HepG2 (cell line): ENCODE results near the gene SUSD6. TPM values are rescaled to one million over a fixed set of nuclear protein-coding genes. Genes with fewer than 3 reads are reported as not detected.
"Not testable (repeated sequence)": the region's sequence is repeated elsewhere in the genome, so short reads cannot be mapped to it uniquely, and the experiment has no call there.

ENCODE experiments used
- ATAC-seq: fragments of 200-7000 bp; cut with Tn5 transposase; 3 replicates; pipeline ENCODE4 v1.9.1; 2020; ENCODE audit warnings: mild to moderate bottlenecking, moderate library complexity
- BruUV-seq: library from RNA; stranded (reverse); fragments of 400-500 nt; replicated peaks from 2 replicates; lab custom pipeline; 2021; lab: Mats Ljungman, UMichigan
- CTCF ChIA-PET: fragments of 300-600 bp; formaldehyde crosslinking; extraction: SDS; loops from one replicate; lab custom pipeline; 2021; ENCODE audit warnings: low total read pairs, inconsistent platforms, low intra/inter-chr PET ratio; lab: Yijun Ruan, JAX
- POLR2A ChIA-PET: fragments of 350-600 bp; sonication (Branson Sonifier 250); formaldehyde crosslinking; loops from one replicate; lab custom pipeline; 2020; ENCODE audit warnings: antibody characterized with exemption, inconsistent platforms; lab: Yijun Ruan, JAX
- DNase-seq: peaks from one replicate; pipeline ENCODE4 v3.0.0-alpha.2; 2015; ENCODE audit warnings: low spot score
- FAIRE-seq: peaks from 3 replicates; lab custom pipeline; 2011; peaks lifted over from hg19 to GRCh38; lab: Jason Lieb, UNC
- H2AFZ ChIP-seq: one replicate; pipeline ENCODE4 v1.6.1; 2011; ENCODE audit warnings: low read length, inconsistent platforms
- H3K27ac ChIP-seq: fragments of 300-600 bp; 3 replicates; pipeline ENCODE4 v1.8.0; 2011; ENCODE audit warnings: mixed run types, mild to moderate bottlenecking, mixed read lengths, low read length, inconsistent platforms; ENCODE audit not compliant: insufficient read depth; ENCODE audit errors: extremely low read length
- H3K27me3 ChIP-seq, 2 experiments: fragments of 200-600 bp in 1 of 2; 2 replicates in 1 of 2; 3 replicates in 1 of 2; pipeline versions ENCODE4 v1.6.0 to v1.8.0; 2011; ENCODE audit warnings: low read length in 2 of 2, mild to moderate bottlenecking in 2 of 2, moderate library complexity in 2 of 2, inconsistent platforms in 1 of 2; ENCODE audit not compliant: insufficient read depth in 2 of 2, control insufficient read depth in 1 of 2
- H3K36me3 ChIP-seq, 2 experiments: fragments of 200-600 bp in 1 of 2; replicated peaks in 1 of 2; 2 replicates in 1 of 2; 3 replicates in 1 of 2; pipeline versions ENCODE4 v1.5.1 to v1.8.0; 2011; ENCODE audit warnings: low read length in 2 of 2, inconsistent platforms in 1 of 2; ENCODE audit not compliant: insufficient read depth in 2 of 2, control insufficient read depth in 1 of 2
- H3K4me1 ChIP-seq: 2 replicates; pipeline ENCODE4 v1.5.1; 2012; ENCODE audit warnings: low read length, inconsistent platforms; ENCODE audit not compliant: insufficient read depth
- H3K4me2 ChIP-seq: 2 replicates; pipeline ENCODE4 v1.6.0; 2011; ENCODE audit warnings: low read depth, low read length, inconsistent platforms
- H3K4me3 ChIP-seq, 3 experiments: fragments of 200-600 bp in 1 of 3; sonication (generic), shearing (Covaris generic) in 1 of 3; replicated peaks in 1 of 3; 2 replicates each; pipeline ENCODE4 v1.5.1; 2011 to 2016; ENCODE audit warnings: low read length in 3 of 3, inconsistent platforms in 2 of 3, low read depth in 2 of 3, mild to moderate bottlenecking in 2 of 3, control low read depth in 1 of 3, mixed read lengths in 1 of 3; ENCODE audit not compliant: insufficient read depth in 1 of 3
- H3K79me2 ChIP-seq: one replicate; pipeline ENCODE4 v1.6.1; 2011; ENCODE audit warnings: low read length, inconsistent platforms; ENCODE audit not compliant: insufficient read depth
- H3K9ac ChIP-seq: 2 replicates; pipeline ENCODE4 v1.6.0; 2011; ENCODE audit warnings: mild to moderate bottlenecking, low read depth, low read length, inconsistent platforms; ENCODE audit not compliant: insufficient read depth
- H3K9me3 ChIP-seq: 2 replicates; pipeline ENCODE4 v1.5.1; 2012; ENCODE audit warnings: mild to moderate bottlenecking, low read length
- H4K20me1 ChIP-seq: 2 replicates; pipeline ENCODE4 v1.6.0; 2011; ENCODE audit warnings: inconsistent platforms, mild to moderate bottlenecking, low read length, moderate library complexity; ENCODE audit not compliant: insufficient read depth
- ATM ChIP-seq: fragments of 450-650 bp; IDR thresholded peaks from 2 replicates; pipeline ENCODE4 v1.7.1; 2017; ENCODE audit warnings: mild to moderate bottlenecking, borderline replicate concordance
- ETV5 ChIP-seq: IDR thresholded peaks from 2 replicates; pipeline ENCODE4 v1.6.1; 2018; ENCODE audit warnings: missing biosample characterization, missing genetic modification reagents, inconsistent platforms, borderline replicate concordance
- FOXA1 ChIP-seq, 2 experiments: fragments of 450-650 bp in 1 of 2; sonication (generic) in 1 of 2; formaldehyde crosslinking in 1 of 2; IDR thresholded peaks; 2 replicates each; pipeline versions ENCODE4 v1.4.0 to v1.6.1; 2016 to 2020; ENCODE audit warnings: missing genetic modification reagents in 1 of 2
- HNF4G ChIP-seq, 2 experiments: sonication (generic) in 1 of 2; formaldehyde crosslinking in 1 of 2; IDR thresholded peaks; 2 replicates each; pipeline versions ENCODE4 v1.4.0 to v1.6.1; 2011 to 2020; ENCODE audit warnings: borderline replicate concordance in 2 of 2, low read depth in 2 of 2, mild to moderate bottlenecking in 2 of 2, low read length in 1 of 2, missing genetic modification reagents in 1 of 2, moderate library complexity in 1 of 2
- JUNB ChIP-seq: sonication (generic); formaldehyde crosslinking; IDR thresholded peaks from 2 replicates; pipeline ENCODE4 v1.8.0; 2022; ENCODE audit warnings: missing genetic modification reagents, mild to moderate bottlenecking, borderline replicate concordance
- MXI1 ChIP-seq: IDR thresholded peaks from 3 replicates; pipeline ENCODE4 v1.6.1; 2012; ENCODE audit warnings: low read depth, low read length, inconsistent platforms, borderline replicate concordance
- POLR2A ChIP-seq, 2 experiments: IDR thresholded peaks; 2 replicates each; pipeline ENCODE4 v1.6.1; 2011; ENCODE audit warnings: low read depth in 2 of 2, low read length in 2 of 2, mild to moderate bottlenecking in 1 of 2, moderate library complexity in 1 of 2; ENCODE audit not compliant: insufficient read depth in 1 of 2
- TAF15 ChIP-seq: fragments of 200-400 bp; formaldehyde crosslinking; IDR thresholded peaks from one replicate; pipeline ENCODE4 v1.6.1; 2018; ENCODE audit warnings: mild to moderate bottlenecking, low read depth, low read length; ENCODE audit not compliant: poor library complexity, severe bottlenecking
- ZFP82 ChIP-seq: sonication (generic); formaldehyde crosslinking; IDR thresholded peaks from 2 replicates; pipeline ENCODE4 v1.5.1; 2020; ENCODE audit warnings: mild to moderate bottlenecking, missing genetic modification reagents, borderline replicate concordance
- ZNF17 ChIP-seq: sonication (generic); formaldehyde crosslinking; IDR thresholded peaks from 2 replicates; pipeline ENCODE4 v1.5.0; 2020; ENCODE audit warnings: mild to moderate bottlenecking, missing genetic modification reagents
- ZNF605 ChIP-seq: sonication (generic); formaldehyde crosslinking; IDR thresholded peaks from 2 replicates; pipeline ENCODE4 v1.8.0; 2022; ENCODE audit warnings: mild to moderate bottlenecking, missing genetic modification reagents
- WGBS: methylation state at CpG from one replicate; pipeline ENCODE4 v1.1.6; 2017; ENCODE audit warnings: low lambda C conversion rate; 5-methylcytosine and 5-hydroxymethylcytosine counted together
- in situ Hi-C: cut with HindIII; loops from 2 replicates; pipeline ENCODE4 v1.10.0; 2017; ENCODE audit warnings: low pct_unique_long_range_greater_than_20kb; ENCODE audit not compliant: extremely low pct_ligation_motif_present
- intact Hi-C: fragments of 100-400 bp; cut with micrococcal nuclease; formaldehyde crosslinking; loops from one replicate; pipeline ENCODE4 v1.10.0; 2022; ENCODE audit not compliant: unreplicated experiment
- polyA plus RNA-seq, 8 experiments: library from polyadenylated mRNA; depleted of rRNA in 3 of 8; stranded (reverse) in 7 of 8; unstranded in 1 of 8; fragments of >200 nt; fragmentation: Illumina TruSeq in 4 of 8; extraction: Trizol in 4 of 8; gene quantifications; 2 replicates each; pipeline versions ENCODE4 v1.2.1 to v1.2.3, GENCODE V29; 2011 to 2016; ENCODE audit warnings: low read depth in 4 of 8, missing spikeins in 1 of 8, mixed read lengths in 1 of 8; ENCODE audit not compliant: insufficient read depth in 1 of 8
- total RNA-seq, 5 experiments: library from RNA; depleted of rRNA; stranded (reverse); fragments of >200 nt; fragmentation: Illumina TruSeq; extraction: Trizol; gene quantifications; 2 replicates each; pipeline ENCODE4 v1.2.3, GENCODE V29; 2016; ENCODE audit warnings: low read depth in 1 of 5
- TF ChIP-seq, protein P1 (sequence below): sonication (generic); formaldehyde crosslinking; IDR thresholded peaks from 2 replicates; pipeline ENCODE4 v1.4.0; 2020; ENCODE audit warnings: missing genetic modification reagents
- TF ChIP-seq, protein P2 (sequence below): sonication (generic); IDR thresholded peaks from 2 replicates; pipeline ENCODE4 v1.6.1; 2016; ENCODE audit warnings: low read depth, borderline replicate concordance

Gene SUSD6
- total and polyA plus RNA-seq, 2 of the 13 experiments (the other 11 are each of a cell fraction or from before 2014, with no cell fraction given) = 7.2 to 7.4 TPM

DNA sequence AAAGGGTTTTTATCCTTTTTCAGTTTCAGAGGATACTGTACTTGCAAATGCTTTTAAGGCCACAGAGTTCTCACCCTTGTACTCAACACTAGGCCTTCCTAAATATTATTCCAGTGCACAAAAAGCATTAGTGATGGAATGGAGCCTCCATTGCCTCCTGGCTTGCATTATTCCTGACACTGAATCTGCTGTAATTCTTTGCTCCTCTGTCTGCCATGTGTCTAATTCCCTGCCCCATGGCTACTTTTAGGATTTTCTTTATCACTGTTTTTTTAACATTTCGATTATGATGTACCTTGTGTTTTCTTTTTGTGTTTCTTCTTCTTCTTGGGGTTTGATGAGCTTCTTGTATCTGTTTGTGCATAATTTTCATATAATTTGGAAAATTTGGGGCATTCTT, 29.5 kb downstream of the SUSD6 start (continued):
- TF ChIP-seq FOXA1 (IDR thresholded peaks at IDR 0.05) = no peak
- TF ChIP-seq FOXA1 (CRISPR knock-in tag; IDR thresholded peaks at IDR 0.05) = no peak
- TF ChIP-seq ATM = no peak

DNA sequence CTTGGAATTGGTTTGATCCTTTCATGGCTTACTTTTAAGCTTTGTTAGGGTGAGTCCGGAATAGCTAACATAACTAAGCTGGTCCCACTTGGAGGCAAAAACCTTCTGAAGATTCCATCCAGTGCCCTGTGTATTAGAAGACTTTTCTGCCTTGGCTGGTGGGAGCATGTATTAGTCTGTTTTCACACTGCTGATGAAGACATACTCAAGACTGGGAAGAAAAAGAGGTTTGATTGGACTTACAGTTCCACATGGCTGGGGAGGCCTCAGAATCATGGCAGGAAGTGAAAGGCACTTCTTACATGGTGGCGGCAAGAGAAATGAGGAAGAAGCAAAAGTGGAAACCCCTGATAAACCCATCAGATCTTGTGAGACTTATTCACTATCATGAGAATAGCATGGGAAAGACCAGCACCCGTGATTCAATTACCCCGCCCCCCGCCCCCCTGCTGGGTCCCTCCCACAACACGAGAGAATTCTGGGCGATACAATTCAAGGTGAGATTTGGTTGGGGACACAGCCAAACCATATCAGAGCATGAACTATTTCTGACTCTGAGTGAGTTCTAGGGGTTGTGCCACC, 30.9 kb downstream of the SUSD6 start:
- BruUV-seq, H3K27me3 ChIP-seq, POLR2A ChIA-PET, CTCF ChIA-PET, DNase-seq, H3K9ac ChIP-seq, H2AFZ ChIP-seq, H3K27ac ChIP-seq, H3K4me2 ChIP-seq, intact Hi-C loops, H3K9me3 ChIP-seq, H4K20me1 ChIP-seq, FAIRE-seq, ATAC-seq, H3K36me3 ChIP-seq, H3K4me3 ChIP-seq, in situ Hi-C loops: not testable (repeated sequence)
- Histone ChIP-seq H3K79me2 (peaks cover 20% of the 10 kb centered on the region), H3K4me1 (peaks cover 46% of the 10 kb centered on the region)
- 99% methylated on average over 7 of the region's 7 CpGs for WGBS

DNA sequence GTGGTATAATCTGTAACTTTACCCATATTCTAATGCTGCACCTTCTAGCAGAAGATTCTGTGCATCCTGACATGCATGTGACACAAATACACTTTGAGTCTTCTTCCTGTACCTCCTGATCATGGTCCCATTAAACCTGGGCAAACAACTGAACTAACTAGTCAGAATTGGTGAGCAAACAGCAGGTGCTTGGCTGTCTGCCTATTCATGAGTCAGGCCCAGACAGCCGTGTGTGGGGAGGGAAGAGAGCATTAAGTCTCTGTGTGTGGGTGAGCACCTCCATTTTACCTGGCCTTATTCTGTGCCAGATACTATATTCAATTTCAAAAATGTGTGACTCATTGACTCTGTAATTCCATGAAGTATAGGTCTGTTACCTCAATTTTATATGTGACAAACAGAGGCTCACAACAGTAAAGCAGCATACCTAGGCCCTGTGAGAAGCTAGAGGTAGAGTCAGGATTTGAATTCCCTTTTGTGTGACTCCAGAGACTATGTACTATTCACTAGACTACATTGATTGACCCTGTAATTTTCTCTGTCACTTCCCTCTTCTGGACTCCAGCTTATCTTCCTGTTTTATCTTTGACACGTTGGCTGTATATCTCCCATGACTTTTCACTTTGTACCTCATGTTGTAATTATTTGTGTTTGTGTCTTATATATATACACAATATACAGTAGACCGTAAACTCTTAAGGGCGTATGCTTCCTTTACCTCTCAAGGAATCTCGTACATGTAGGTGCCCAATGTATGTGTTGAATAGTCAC, 32.2 kb downstream of the SUSD6 start:
- no peaks in the 10 kb centered on the region for H3K36me3 ChIP-seq
- BruUV-seq = no TSS peak
- in situ Hi-C loops (no loop called here), intact Hi-C loops (no loop called here)
- H3K9ac ChIP-seq = no peak overlapping the region
- CTCF ChIA-PET = no interaction called here
- no peak overlapping the region for H2AFZ ChIP-seq
- WGBS = 76% methylated on average over 5 of the region's 5 CpGs
- FAIRE-seq (peak; percentile 91), DNase-seq (peak; percentile 89), ATAC-seq (peak; percentile 87)
- H4K20me1 ChIP-seq = no peaks in the 10 kb centered on the region
- H3K9me3 ChIP-seq = peaks cover 8% of the 10 kb centered on the region
- POLR2A ChIA-PET = no interaction called here
- peaks cover 46% of the 10 kb centered on the region for H3K4me1 ChIP-seq
- H3K79me2 ChIP-seq = peaks cover 20% of the 10 kb centered on the region
- H3K27me3 ChIP-seq = no peaks in the 10 kb centered on the region
- no peak overlapping the region; the same call in 1 of the 2 replicates for H3K4me2 ChIP-seq
- no peak overlapping the region for H3K4me3 ChIP-seq
- H3K27ac ChIP-seq = no peak overlapping the region
- TF ChIP-seq JUNB (peak; percentile 64; the same call in 1 of the 2 replicates), HNF4G (IDR thresholded peaks at IDR 0.05; ENCODE audit: borderline replicate concordance, low read depth, low read length) (no peak), HNF4G (CRISPR knock-in tag; IDR thresholded peaks at IDR 0.05; ENCODE audit: borderline replicate concordance, low read depth) (no peak), POLR2A (IDR thresholded peaks at IDR 0.05; ENCODE audit: insufficient read depth in 1 of 2, low read depth in 2 of 2, low read length in 2 of 2) (no peak), ETV5 (CRISPR knock-in tag) (peak; percentile 43; the same call in 1 of the 2 replicates), TAF15 (no peak), ZFP82 (CRISPR knock-in tag) (no peak), MXI1 (peak; percentile 30; the same call in 1 of the 3 replicates), ZNF17 (no peak), ZNF605 (CRISPR knock-in tag) (no peak)
- TF ChIP-seq, protein P1, sequence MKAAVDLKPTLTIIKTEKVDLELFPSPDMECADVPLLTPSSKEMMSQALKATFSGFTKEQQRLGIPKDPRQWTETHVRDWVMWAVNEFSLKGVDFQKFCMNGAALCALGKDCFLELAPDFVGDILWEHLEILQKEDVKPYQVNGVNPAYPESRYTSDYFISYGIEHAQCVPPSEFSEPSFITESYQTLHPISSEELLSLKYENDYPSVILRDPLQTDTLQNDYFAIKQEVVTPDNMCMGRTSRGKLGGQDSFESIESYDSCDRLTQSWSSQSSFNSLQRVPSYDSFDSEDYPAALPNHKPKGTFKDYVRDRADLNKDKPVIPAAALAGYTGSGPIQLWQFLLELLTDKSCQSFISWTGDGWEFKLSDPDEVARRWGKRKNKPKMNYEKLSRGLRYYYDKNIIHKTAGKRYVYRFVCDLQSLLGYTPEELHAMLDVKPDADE (CRISPR knock-in tag) = no peak
- TF ChIP-seq, protein P2, sequence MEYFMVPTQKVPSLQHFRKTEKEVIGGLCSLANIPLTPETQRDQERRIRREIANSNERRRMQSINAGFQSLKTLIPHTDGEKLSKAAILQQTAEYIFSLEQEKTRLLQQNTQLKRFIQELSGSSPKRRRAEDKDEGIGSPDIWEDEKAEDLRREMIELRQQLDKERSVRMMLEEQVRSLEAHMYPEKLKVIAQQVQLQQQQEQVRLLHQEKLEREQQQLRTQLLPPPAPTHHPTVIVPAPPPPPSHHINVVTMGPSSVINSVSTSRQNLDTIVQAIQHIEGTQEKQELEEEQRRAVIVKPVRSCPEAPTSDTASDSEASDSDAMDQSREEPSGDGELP = peak; percentile 41; the same call in 1 of the 2 replicates
